Renal pelvis (tissue), 12 donors: ENCODE results near the gene INPP5K. TPM values are rescaled to one million over a fixed set of nuclear protein-coding genes. Genes with fewer than 3 reads are reported as not detected.
"Not testable (repeated sequence)": the region's sequence is repeated elsewhere in the genome, so short reads cannot be mapped to it uniquely, and the experiment has no call there.

ENCODE experiments used
- DNase-seq: peaks from one replicate; pipeline ENCODE4 v3.0.0-alpha.2; 2013
- long read RNA-seq, 16 experiments: transcript quantifications; one replicate each; lab custom pipeline, GENCODE V29; 2026
- polyA plus RNA-seq, 3 donors: library from polyadenylated mRNA; unstranded; fragments of 120-200 nt; gene quantifications; one replicate each; pipeline ENCODE4 v1.2.1, GENCODE V29; 2013; ENCODE audit not compliant: insufficient read length in 3 of 3

The INPP5K gene
- polyA plus RNA-seq: 10 to 100 TPM; 19.2 to 27.7 (median 25.6) TPM
- long read RNA-seq, donor 1, partial matches to known transcripts: 0 of 3 reads
- long read RNA-seq, donor 1, other reads (novel, unspliced or antisense): 0 of 3 reads
- long read RNA-seq, donor 2, transcript INPP5K-204 (12 exons, 2,988 nt): major isoform, 12 of 12 reads
- long read RNA-seq, donor 2, partial matches to known transcripts: 0 of 12 reads
- long read RNA-seq, donor 2, other reads (novel, unspliced or antisense): 0 of 12 reads
- long read RNA-seq, donor 3, partial matches to known transcripts: 0 of 3 reads
- long read RNA-seq, donor 3, other reads (novel, unspliced or antisense): 0 of 3 reads
- long read RNA-seq, donor 4, transcript INPP5K-204 (12 exons, 2,988 nt): major isoform, 5 of 5 reads
- long read RNA-seq, donor 4, partial matches to known transcripts: 0 of 5 reads
- long read RNA-seq, donor 4, other reads (novel, unspliced or antisense): 0 of 5 reads
- long read RNA-seq, donor 5, partial matches to known transcripts: 0 of 4 reads
- long read RNA-seq, donor 5, other reads (novel, unspliced or antisense): 0 of 4 reads
- long read RNA-seq, donor 6, transcript INPP5K-204 (12 exons, 2,988 nt): major isoform, 6 of 6 reads
- long read RNA-seq, donor 6, partial matches to known transcripts: 0 of 6 reads
- long read RNA-seq, donor 6, other reads (novel, unspliced or antisense): 0 of 6 reads
- long read RNA-seq, donor 7, partial matches to known transcripts: 0 of 5 reads
- long read RNA-seq, donor 7, other reads (novel, unspliced or antisense): 0 of 5 reads
- long read RNA-seq, donor 8, partial matches to known transcripts: 0 of 2 reads
- long read RNA-seq, donor 8, other reads (novel, unspliced or antisense): 0 of 2 reads
- long read RNA-seq, donor 9, partial matches to known transcripts: 0 of 2 reads
- long read RNA-seq, donor 9, other reads (novel, unspliced or antisense): 0 of 2 reads
- long read RNA-seq, donor 10, partial matches to known transcripts: 0 of 4 reads
- long read RNA-seq, donor 10, other reads (novel, unspliced or antisense): 0 of 4 reads
- long read RNA-seq, donor 11, partial matches to known transcripts: 0 of 2 reads
- long read RNA-seq, donor 11, other reads (novel, unspliced or antisense): 0 of 2 reads
- long read RNA-seq, donor 12, transcript INPP5K-204 (12 exons, 2,988 nt): major isoform, 7 of 67 reads
- long read RNA-seq, donor 12, partial matches to known transcripts: 60 of 67 reads
- long read RNA-seq, donor 12, other reads (novel, unspliced or antisense): 0 of 67 reads
- long read RNA-seq, donor 13, partial matches to known transcripts: 0 of 3 reads
- long read RNA-seq, donor 13, other reads (novel, unspliced or antisense): 0 of 3 reads
- long read RNA-seq, donor 14: 0 reads
- long read RNA-seq, donor 15: 0 reads
- long read RNA-seq, donor 16, transcript INPP5K-204 (12 exons, 2,988 nt): major isoform, 6 of 6 reads
- long read RNA-seq, donor 16, partial matches to known transcripts: 0 of 6 reads
- long read RNA-seq, donor 16, other reads (novel, unspliced or antisense): 0 of 6 reads

GRCh38 chr17:1516388-1517161 lies at the start of gene INPP5K:
INPP5K (minus strand) TSS chr17:1516612; CDS start chr17:1516499, 113 bp downstream.
- DNase-seq: peak; percentile 97

- DNase-seq: no peak
These were observed 49.5 kb upstream of the INPP5K start for GRCh38 chr17:1565877-1566276.

- DNase-seq: no peak
These were observed 47.6 kb upstream of the INPP5K start for GRCh38 chr17:1563786-1564613.

- DNase-seq: not testable (repeated sequence)
These were observed 47.0 kb upstream of the INPP5K start for GRCh38 chr17:1563471-1563785.

- DNase-seq: no peak
These were observed 45.8 kb upstream of the INPP5K start for GRCh38 chr17:1562176-1562643.

- DNase-seq: no peak
These were observed 45.2 kb upstream of the INPP5K start for GRCh38 chr17:1561420-1562175.

- no peak for DNase-seq
These were observed 44.5 kb upstream of the INPP5K start for GRCh38 chr17:1560858-1561355.

GRCh38 chr17:1560101-1560857 lies 43.9 kb upstream of the INPP5K start:
- DNase-seq: no peak

- peak; percentile 70 for DNase-seq
These were observed 42.9 kb upstream of the INPP5K start for GRCh38 chr17:1559047-1560043.

GRCh38 chr17:1558401-1558800 lies 42.0 kb upstream of the INPP5K start:
- no peak for DNase-seq

GRCh38 chr17:1557355-1558095 lies 41.1 kb upstream of the INPP5K start:
- DNase-seq: no peak

GRCh38 chr17:1555651-1556471 lies 39.4 kb upstream of the INPP5K start:
- no peak for DNase-seq

GRCh38 chr17:1554751-1555540 lies 38.5 kb upstream of the INPP5K start:
- no peak for DNase-seq
